Stimulated activated CD4-positive, alpha-beta T cell treated with anti-CD3 and anti-CD28 coated beads, Interleukin-12 subunit alpha, Interleukin-12 subunit beta, amount 100 ng/mL, for 4 hours (primary cell): Measurements from ENCODE around the gene SLC5A10.
"Not testable (repeated sequence)": the region's sequence is repeated elsewhere in the genome, so short reads cannot be mapped to it uniquely, and the experiment has no call there.

Source experiments
- DNase-seq: peaks from one replicate; pipeline ENCODE4 v3.0.0-alpha.2; 2020

Gene SLC5A10

DNA sequence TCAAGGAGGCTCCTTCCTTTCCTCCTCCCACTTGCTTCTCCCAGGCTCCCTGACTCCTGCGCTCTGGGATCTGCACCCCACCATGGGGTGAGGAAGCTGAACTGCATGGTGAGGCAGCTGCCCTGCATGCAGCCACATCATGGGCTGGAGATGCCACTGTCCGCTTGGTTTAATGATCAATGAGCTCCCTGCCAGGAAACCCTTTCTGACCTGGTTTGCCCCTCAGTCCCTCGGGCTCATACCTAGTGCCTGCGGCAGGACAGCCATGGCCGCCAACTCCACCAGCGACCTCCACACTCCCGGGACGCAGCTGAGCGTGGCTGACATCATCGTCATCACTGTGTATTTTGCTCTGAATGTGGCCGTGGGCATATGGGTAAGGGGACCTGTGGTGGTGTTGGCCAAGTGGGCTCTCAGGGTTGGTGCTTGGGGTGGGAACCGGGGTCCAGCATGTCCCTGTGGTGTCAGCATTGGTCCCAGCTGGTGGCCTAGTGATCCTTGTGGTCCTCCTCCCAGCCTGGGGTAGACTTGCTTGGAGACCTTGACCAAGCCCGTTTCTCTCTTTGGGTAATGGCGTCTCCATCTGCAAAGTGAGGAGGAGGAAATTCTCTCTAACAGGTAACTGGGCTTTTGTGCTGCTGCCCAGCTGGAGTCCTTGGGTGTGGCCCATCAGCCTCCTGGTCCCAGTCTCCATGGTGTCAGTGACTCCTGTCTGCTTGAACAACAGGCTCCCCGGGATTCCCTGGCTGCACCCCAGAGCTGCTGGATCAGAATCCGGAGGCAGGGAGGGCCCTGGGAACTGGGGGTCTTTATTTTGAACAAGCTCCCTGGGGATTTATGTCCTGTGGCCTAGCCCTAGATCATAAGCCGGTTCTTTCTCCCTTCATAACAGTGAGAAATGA is at the start of gene SLC5A10:
Gene SLC5A10, plus strand, starts transcription at position 225 of the 902 bp plus-strand sequence. Its CDS starts 41 bp downstream, at position 266.
- DNase-seq: no peak

DNA sequence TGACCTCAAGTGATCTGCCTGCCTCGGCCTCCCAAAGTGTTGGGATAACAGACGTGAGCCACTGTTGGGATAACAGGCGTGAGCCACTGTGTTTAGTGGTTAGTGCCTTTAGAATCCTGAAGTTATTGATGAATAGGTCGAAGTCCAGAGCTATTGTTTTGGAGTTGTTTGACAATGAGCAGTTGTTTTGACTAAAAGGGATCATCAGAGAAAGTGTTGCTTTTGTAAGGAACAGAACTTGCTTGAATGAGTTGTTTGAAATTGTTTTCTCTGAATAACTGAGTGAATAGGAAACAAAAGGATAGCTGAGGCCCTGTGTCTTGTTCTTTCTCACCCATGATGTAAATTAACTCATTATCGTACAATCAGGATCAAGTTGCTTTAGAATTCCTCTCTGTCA is 47.5 kb upstream of the SLC5A10 start:
- DNase-seq: no peak

DNA sequence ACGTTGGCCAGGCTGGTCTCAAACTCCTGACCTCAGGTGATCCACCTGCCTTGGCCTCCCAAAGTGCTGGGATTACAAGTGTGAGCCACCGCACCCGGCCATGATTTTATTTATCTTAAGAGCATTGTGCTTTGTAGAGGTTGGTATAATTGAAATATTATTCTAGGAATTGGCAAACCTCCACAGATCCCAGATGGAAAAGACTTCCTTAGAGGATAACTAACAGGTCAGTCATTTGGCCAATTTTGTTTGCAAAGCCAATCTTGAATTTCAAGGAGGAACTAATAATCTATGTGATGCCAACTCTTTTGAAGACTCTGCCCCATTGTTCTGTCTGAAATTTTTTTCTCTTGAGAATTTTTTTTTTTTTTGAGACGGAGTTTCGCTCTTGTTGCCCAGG is 46.7 kb upstream of the SLC5A10 start:
- DNase-seq: no peak

DNA sequence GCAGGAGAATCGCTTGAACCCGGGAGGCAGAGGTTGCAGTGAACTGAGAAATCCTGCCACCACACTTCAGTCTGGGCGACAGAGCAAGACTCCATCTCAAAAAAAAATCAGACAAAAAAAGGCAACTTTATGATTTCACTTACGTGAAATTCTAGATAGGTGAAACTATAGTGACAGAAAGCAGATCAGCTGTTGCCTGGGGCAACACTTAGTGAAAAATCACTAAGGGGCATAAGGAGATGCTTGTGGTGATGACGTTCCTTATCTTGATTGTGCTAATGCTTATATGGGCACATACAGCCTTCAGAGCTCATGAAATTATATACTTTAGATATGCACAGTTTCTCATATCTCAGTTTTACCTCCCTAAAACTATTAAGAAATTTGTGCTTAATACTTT is 41.6 kb upstream of the SLC5A10 start:
- no peak for DNase-seq

DNA sequence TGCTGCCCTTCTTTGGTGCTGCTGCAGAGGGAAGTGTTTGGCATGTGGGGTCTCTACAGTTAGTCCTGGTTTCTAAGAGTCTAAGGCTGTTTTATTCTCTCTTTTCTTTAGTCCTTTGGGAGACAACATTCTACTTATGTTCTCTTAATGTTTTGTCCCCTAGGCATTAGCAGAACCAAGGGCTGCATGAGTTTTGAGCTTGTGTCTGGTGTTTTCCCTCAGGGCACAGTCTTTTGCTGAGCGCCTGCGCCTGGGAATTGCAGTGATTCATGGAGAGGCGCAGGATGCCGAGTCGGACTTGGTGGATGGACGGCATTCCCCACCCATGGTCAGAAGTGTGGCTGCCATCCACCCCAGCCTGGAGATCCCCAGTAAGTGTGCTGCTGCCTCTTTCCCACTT is 41.1 kb upstream of the SLC5A10 start:
- DNase-seq: no peak

DNA sequence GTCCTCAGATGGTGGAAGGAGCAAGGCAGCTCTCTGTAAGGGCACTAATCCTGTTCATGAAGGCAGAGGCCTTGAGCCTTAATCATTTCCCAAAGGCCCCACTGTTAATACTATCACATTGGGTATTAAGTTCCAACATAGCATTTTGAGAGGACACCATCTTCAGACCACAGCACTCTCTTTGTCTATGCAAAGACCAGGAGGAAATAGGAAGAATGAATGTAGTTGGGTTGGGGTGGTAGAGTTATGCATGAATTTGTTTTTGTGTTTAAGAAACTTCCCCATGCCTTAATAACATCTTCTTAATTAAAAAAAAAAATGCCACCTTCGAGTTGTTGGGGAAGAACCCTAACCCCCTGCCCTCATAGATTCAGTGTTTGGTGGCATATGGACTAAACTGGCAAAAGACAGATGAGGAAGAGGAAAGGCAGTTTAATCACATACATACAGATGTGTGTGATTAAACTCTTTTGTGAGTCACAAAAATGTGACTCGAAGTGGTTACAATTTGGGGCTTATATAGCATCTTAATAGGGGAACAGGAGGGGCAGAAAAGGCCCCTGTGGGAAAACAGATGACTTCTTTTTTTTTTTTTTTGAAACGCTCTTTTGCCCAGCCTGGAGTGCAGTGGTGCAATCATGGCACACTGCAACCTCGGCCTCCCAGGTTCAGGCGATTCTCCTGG is 35.0 kb upstream of the SLC5A10 start:
- no peak for DNase-seq

DNA sequence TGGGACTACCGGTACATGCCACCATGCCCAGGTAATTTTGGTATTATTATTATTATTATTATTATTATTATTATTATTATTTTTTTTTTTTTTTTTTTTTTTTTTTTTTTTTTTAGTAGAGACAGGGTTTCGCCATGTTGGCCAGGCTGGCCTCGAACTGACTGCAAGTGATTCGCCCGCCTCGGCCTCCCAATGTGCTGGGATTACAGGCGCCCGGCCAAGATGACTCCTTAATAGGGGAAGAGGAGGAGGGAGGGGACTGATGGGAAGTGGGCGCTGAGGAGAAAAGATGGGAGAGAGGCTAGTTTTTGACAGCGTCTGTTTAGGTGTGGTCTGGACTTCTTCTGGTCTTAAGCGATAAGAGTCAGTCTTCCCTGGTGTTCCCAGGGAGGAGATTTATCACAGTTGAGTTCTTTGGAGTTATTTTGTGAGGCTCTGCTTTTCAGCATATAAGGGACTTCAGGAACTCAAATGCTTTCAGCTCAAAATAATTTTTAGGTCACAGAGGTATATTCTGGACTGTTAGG is 34.4 kb upstream of the SLC5A10 start:
- no peak for DNase-seq

DNA sequence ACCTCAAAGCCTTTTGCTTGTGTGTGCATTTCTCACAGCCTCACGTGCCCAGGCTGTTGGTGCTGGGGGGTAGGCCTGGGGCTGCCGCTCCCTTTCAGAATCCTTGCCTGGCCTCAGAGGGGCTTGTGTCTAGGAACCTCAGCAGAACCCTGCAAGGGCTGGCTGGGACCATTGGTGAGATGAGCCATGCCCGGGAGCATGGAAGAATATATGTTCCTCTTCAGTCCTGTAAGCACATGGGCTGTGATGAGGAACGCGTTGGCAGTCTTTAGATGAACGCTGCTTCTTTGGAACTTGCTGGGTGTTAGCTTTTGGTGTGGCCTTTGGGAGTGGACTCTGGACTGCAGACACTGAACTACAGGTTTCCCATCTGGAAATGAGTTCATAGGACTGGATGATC is 32.0 kb upstream of the SLC5A10 start:
- no peak for DNase-seq

DNA sequence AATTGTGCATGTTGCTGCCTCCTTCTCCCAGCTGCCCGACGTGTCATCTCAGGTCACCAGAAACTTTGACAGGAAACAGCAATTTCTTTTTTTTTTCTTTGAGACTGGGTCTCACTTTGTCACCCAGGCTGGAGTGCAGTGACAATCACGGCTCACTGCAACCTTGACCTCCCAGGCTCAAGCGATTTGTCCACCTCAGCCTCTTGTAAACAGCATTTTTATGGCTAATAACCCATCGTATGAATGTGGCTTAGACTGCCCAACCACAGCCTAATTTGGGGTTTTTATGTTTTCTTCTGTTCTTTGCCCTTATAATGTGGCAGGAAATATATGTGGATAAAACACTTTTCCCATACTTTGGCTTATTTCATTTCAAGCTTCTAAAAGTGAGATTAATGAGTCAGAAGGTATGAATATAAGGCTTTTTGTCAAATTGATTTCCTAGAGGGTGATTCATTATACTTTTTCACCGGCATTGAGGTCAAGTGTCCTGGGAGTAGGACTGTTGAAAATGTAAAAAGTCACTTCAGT is 31.0 kb upstream of the SLC5A10 start:
- no peak for DNase-seq

DNA sequence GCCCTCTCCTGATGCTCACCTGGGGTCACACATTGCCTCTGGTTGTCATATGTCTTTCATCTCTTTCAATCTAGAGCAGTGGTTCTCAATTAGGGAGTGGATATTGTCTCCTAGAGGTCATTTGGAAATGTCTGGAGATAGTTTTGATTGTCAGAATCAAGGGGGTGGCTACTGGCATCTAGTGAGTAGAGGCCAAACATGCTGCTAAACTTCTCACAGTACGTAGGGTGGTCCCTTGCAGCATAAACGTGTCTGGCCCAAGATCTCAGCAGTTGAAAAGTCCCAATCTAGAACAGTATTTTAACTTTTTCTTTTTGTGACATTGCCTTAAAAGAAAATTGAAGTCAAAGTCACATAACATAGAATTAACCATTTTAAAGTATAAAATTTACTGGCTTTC is 30.5 kb upstream of the SLC5A10 start:
- no peak for DNase-seq

DNA sequence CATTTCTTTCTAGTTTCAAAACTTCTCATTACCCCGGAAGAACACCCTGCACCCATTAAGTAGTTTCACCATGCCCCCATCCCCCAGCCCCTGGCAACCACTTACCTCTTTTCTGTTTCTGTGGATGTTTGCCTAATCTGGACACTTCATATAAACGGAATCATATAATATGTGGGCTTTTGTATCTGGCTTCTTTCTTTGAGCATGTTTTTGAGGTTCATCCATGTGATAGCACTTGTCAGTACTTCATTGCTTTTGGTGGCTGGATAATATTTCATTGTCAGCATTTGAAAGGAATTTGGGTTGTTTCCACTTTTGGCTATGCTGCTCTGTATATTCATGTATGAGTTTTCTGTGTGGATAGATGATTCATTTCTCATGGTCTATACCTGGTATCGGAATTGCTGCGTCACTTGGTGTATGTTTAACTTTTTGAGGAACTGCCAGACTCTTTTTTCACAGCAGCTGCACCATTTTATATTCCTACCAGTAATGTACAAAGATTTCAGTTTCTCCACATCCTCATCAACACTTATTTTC is 30.0 kb upstream of the SLC5A10 start:
- no peak for DNase-seq

DNA sequence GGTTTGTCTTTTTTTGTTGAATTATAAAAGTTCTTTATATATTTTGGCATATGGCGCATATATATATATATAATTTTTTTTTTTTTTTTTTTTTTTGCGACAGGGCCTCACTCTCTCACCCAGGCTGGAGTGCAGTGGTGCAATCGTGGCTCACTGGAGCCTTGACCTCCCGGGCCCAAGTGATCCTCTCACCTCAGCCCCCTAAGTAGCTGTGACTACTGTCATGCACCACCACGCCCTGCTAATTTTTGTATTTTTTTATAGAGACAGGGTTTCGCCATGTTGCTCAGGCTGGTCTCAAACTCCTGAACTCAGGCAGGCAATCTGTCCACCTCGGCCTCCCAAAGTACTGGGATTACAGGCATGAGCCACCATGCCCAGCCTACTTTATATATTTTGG is 29.4 kb upstream of the SLC5A10 start:
- not testable (repeated sequence) for DNase-seq

DNA sequence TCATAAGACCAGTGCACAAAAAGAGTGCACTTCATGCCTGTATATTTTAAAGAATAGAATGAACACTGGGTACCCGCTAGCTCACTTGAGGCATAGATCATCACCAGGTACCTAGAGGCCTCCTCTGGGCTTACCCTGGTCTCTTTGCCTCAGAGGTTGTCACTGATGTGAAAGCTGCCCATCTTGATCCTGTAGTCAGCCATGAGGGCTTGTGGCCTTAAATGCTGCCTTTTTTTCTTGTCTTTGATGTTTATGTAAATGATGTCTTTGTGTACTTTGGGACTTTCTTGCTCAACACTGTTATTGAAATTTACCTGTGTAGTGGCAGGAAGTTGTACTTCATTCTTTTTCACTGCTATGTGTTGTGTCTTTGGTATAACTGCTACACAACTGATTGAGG is 26.8 kb upstream of the SLC5A10 start:
- DNase-seq: no peak

DNA sequence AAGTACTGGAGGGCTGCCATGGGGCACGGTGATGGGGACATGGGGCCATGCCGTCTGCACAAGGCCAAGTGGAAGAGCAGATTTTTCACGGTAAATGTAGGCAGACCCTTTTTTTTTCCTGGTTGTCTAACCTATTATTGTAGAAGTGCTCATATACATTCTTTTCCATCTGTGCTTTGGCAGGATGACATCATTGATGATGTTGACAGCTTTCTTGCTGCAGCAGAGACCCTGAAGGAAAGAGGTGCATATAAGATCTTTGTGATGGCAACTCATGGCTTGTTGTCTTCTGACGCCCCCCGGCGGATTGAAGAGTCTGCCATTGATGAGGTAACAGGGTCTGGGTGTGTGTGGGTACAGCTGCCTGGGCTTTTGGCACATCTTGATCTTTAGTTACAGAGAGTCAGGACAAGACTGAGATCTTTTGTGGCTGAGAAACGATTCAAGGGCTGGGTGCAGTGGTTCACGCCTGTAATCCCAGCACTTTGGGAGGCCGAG is 23.3 kb upstream of the SLC5A10 start:
- DNase-seq: no peak

DNA sequence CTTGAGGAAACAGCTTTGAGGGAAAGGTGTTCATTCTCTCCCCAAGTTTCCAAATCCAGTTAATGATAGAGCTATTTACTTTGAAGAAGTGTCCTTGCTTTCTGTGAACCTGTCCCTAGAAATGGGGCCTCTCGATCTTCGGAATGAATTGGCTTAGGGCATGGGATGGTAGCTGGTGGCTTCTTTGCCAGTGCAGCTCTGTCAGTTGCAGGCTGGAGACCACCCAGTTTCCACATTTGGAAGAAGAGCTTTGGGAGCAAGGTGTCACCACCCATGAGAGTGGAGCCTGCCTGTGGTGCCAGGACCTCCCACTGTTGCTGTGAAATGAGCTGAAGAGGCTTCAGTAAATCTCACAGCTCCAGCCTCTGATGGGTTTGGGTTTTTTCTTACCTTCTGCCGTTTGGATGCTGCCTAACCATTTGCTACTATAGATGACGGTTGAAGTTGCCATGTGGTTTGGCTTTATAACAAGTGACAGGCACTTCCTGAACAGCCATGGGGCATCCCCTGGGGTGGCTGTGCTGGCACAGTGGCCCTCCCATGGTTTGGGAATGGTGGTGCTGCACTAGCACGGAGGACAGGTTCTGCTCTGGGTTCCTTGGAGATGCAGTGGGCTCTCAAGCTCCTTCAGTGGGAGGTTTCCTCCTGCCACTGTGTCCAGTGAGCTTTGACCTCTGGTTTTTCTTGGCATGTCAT is 19.5 kb upstream of the SLC5A10 start:
- no peak for DNase-seq

DNA sequence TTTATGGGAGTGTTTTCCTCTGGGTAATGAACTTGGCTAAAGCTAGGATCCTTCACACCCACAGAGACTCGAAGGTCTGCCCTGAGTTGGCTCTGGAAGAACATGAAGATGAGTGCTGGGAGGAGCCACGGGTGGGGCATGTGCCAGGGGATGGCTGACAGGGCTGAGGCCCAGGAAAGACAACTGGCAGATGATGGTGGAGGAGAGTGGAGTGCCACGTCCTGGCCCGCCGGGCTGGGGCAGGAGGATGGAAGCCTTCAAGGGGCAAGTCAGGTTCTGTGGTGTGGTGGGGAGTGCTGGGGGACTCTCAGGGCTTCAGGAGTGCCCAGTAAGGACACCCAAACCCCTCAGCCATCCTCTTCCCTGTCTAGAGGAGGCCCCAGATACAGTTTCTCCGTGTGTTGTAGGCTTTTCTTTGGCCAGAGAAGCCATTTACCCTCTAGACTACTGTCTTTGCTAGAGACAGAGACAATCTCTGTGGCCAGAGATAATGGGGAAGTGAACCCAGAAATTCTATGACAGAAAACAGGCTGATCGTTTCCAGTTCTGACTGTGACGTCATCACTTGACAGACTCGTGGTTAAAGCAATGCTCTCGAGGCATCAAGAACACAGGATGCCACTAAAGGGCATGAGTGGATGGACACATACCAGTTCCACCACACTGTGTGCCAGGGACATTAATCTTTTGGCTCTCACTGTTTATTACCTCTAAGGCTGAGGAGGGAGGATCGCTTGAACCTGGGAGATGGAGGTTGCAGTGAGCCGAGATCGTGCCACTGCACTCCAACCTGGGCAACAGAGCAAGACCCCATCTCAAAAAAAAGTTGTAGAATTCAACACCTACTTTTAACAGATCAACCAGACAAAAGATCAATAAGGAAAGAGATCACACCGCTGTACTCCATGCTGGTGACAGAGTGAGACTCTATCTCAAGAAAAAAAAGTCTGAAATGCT is 18.6 kb upstream of the SLC5A10 start:
- no peak for DNase-seq

DNA sequence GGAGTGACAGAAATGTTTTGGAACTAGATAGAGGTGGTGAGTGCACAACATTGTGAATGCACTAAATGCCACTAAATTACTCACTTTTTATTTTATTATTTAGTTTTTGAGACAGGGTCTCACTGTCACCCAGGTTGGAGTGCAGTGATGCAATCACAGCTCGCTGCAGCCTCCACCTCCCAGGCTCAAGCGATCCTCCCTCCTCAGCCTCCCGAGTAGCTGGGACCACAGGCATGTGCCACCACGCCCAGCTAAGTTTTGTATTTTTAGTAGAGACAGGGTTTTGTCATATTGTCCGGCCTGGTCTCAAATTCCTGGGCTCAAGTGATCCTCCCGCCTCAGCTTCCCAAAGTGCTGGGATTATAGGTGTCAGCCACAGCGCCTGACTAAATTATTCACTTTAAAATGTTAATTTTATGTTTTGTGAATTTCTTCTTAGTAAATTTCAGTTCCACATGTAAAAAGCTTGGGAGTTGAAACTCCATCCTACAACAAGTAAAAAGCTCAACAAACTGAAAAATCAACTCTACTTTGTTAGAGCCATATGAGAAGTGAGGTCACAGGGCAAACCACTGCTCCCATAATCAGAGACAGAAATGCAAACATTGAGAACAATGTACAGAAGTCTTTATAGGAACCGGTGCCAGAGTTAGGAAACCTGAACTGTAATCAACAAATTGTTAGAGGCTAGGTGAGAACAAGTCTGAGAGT is 13.8 kb upstream of the SLC5A10 start:
- DNase-seq: no peak

DNA sequence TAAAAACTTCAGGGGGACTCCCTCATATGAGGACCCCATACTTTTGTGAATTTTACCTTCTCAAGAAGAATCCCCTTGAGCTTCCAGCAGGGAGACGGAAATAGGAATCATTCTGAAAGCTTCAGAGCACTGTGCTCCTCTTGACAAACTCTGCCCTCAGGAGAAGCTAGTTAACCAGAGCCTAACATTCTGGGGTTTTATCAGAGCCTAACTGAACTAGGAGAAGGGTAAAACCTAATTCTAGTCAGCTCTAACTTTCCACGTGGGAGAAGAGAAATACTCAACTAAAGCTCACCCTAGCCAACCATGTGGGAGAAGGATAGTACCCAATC is 13.3 kb upstream of the SLC5A10 start:
- no peak for DNase-seq

DNA sequence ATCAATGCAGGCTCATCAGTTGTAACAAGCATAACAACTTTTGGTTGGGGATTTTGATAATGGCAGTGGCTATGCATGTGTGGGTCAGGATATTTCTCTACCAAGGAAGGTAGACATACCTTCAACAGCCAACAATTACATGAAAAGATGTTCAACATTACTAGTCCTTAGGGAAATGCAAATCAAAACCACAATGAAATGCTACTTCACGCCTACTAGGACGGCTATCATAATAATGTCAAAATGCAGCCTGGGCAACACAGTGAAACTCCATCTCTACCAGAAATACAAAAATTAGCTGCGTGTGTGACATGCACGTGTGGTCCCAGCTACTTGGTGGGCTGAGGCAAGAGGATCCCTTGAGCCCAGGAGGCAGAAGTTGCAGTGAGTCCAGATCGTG is 7.3 kb upstream of the SLC5A10 start:
- DNase-seq: no peak

DNA sequence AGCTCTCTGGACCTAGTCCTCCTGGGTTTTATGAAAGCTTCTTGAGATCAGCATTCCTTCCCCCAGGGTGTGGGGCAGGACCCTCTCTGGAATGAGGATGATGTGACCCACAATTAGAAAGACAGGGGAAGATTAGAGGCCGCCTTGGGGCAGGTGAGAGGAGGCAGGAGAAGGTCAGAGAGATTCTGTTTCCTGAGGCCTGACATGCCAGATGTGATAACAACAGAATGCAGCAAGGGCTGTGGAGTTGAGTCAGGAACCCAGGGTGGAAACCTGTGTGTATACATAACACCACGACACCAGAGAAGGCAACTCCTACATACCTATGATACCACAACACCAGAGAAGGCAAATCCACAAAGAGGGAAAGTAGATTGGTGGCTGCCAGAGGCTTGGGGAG is 5.4 kb upstream of the SLC5A10 start:
- no peak for DNase-seq

DNA sequence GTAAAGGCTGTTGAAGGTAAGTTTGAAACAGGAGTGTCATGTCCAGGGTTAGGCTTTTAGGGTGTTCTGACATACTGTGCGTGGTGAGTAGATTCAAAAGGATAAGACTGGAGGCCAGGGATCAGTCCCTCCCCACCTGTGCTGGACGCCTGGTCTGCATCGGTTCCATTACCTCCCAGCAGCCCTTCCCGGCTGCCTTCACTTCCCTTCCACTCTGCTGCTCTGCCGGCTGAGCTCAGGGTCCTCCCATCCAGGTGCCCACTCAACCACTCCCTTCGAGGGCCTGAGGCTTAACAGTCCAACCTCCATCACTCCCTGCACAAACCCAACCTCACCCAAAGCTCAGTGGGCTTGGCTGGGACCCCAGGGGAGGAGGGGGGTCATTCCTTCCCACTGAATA is 4.1 kb upstream of the SLC5A10 start:
- no peak for DNase-seq
